HG03175 (cell line): ENCODE measurements around the gene CFAP57.

Source experiments
- ATAC-seq: cut with Tn5 transposase; IDR thresholded peaks from one replicate; pipeline ENCODE4 v1.9.1; 2021; ENCODE audit warnings: mild to moderate bottlenecking, moderate library complexity; ENCODE audit not compliant: unreplicated experiment

Gene CFAP57

DNA sequence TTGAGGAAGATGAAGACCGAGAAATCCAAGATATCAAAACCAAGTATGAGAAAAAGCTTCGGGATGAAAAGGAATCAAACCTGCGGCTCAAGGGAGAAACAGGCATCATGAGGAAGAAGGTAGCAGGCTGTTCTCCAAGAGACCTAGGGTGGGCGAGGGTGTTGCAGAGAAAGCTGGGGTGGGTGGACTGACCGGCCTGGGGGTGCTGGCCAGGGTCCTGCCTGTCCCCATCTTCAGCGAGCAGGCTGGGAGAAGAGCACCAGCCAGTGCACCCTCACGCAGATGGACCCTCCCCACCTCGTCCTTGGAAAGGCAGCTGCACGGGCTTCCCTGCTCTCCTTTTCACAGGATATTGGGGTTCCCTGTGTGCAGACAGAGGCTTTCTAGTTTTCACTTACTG, 50.7 kb downstream of the CFAP57 start:
- ATAC-seq, result no peak

DNA sequence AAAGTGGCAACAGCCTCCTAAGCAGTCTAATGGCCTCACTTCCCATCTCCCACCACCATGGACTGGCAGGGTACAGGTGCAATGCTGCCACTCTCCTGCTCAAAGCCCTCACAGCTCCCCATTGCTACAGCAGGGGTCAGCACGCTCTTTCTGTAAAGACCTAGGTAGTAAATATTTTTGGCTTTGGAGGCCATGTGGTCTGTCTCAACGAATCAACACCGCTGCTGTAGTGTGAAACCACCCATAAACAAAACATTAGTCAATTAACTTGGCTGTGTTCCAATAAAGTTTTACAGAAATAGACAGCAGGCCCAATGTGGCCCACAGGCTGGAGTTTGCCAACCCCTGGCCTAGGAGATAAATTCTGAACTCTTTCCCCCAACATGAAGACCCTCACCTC, 53.0 kb downstream of the CFAP57 start:
- no peak for ATAC-seq

DNA sequence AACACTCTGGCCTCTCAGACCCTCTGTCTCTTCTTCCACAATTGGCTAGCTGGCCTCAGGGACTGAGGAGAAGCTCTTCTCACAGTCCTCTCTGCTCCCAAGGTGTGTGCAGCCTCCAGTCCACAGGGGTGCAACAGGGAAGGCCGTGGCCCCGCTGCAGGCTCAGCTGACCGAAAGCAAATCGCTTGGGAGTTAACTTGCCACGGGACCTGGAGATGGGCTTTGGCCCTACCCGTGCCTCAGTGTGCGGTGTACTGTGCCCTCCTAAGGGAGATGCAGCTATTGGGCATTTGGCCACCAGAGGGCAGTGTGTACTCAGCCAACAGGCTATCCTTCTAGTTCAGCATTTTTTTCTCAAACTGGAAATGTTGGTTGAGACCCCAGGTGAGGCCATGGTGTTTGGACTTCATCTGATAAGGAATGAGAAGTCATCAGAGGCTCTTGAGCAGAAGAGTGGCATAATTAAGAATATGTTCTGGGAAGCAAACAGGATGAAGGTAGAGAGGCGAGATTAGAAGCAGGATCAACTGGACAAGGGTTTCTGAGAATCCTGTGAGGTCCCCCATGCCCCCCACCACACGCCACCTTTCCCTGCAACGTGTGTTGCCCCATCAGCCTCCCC, 55.1 kb downstream of the CFAP57 start:
- no peak for ATAC-seq

DNA sequence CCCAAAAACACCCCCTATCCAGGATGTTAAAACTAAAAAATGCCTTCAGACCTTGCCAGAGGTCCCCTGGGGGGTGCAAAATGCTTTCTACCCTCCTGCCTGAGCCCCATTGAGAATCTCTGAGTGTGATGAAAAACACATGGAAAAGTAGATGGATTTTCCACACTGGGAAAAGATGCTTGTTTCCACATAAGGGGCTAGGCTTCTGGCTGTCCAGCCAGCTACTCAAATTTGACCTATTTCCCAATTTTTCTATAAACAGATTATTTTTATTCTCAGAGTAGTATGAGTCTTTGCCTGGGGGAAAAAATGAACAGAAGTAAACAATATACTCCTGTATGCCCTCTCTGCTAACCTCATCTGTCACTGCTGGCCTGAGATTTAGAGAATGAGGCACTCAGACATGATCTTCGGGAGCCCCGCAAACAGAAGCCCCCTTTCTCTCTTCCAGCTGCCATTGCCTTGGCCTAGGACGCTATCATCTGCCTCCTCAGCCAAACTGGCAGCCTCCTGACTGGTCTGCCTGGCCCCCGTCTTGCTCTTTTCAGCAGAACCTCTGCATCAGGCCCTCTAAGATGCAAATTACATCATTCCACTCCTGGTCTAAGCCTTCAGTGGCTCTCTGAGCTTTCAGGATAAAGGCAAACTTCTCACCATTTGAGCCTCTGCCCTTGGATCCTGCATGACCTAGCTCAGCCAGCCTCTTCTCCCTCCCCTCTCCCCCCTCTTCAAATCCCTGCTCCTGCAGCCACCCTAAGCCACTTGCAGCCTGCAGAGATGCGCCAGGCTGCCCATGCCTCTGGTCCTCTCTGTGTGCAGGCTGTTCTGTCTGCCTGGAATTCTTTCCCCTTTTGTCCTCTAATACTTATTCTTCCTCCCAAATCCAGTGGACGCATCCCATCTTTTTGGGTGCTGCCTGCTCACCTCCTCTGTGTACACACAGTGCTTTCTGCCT, 58.0 kb downstream of the CFAP57 start:
- ATAC-seq, result no peak

DNA sequence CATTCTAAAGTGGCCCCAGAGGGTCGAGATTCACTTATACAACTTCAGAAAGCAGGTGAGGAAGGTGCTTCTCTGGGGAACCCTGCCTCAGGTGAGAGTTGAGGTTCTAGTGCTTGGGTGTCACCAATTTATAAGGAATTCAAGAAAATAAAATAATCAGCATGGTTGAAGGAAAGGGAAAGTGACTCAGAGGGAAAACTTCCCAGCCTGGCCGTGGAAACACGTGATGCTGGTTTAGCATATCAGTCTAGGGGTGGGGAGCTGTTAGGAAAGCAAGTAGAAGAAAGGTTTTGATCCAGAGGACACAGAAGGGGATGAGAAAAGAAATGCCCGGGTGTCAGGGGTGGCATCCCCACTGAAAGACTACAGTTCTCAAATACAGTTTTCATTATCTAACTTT, 59.9 kb downstream of the CFAP57 start:
- ATAC-seq, result no peak

DNA sequence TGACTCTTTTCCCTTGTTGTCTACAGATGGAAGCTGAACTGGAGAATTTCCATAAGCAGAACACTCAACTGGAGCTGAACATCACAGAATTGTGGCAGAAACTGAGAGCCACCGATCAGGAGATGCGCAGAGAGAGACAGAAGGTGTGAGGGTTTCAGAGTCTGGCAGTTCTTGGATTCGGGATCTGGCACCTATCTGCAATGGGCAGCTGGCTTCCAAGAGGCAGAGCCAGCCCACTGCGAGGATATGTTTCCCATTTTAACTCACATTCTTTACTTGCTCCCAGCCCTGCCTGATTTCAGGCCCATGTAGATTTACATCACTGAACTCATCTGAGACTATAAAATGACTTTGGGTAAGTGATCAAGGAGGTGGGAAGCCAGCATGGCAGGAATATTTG, 60.4 kb downstream of the CFAP57 start:
- ATAC-seq, result no peak

DNA sequence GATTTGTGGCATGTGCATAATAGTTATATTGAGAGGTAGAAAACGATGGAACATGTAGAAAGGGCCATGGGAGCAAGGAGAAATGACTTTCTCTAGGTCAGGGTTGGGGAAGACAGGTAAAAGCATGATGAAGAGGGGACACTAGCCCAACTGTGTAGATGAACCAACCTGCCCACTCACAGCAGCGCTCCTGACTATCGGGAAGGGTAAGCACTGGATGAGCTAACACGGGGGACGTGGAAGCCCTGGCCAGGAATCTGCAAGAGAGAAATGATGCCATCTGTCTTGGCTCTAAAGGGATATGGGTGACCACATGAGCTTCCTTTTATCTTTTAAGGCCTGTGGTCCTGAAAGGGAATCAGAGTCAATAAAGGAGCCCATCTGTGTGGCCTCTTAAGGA, 61.5 kb downstream of the CFAP57 start:
- no peak for ATAC-seq

DNA sequence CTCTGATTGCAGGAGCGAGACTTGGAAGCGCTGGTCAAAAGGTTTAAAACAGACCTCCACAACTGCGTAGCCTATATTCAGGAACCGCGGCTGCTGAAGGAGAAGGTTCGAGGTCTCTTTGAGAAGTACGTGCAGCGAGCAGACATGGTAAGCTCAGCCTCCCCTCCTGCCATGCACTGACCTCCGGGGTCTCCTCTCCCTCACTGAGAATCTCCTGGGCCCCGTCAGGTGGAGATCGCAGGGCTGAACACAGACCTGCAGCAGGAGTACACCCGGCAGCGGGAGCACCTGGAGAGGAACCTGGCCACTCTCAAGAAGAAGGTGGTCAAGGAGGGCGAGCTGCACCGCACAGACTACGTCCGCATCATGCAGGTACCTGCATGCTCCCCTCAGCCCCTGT, 62.1 kb downstream of the CFAP57 start:
- no peak for ATAC-seq

DNA sequence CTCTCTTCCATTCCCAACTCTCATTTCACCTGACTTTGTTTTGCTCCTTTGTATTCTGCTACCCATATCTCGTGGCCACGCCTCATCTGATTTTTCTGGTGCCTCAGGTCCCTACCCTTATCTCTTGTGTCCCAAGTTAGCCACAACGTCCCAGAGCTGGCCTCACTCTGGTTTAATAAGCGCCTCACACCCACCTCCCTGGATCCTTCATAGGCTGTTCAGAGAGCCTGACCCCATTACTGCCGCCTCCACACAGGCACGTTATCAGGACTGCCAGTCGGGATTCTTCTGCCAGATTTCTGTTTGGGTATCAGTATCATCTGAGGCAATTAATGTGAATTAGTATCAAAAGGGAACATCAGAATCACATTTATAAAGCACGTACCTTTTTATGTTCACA, 62.9 kb downstream of the CFAP57 start:
- ATAC-seq, result no peak

DNA sequence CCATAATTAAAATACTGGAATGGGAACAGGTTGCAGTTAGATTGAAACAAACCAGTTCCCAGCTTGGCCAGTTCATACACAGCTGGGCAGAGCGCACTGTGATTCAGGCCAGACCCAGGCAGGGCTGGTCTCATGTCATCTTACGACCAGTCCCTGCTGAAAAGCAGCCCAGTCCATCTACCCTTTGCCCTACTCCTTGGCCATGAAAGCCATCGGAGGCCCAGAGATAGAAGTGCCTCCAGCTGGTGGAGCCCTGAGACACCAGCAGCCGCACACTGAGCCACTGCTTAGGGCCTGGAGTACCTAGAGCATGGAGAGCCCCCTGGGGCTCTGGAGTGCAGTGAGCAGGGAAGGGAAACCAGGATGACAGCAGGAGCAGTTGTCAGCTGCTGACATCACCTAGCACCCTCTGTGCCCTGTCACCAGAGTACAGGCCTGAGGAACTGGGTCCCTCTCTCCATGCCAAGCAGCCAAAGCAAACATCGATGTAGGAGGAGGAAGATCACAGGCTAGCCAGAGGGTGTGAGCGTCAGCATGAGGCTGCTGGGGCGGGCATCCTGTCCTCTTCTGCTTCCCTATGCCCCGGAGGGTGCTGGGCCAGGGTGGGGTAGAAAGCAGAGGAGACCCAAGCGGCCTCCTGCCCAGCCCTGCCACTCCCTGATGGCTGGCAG, 63.5 kb downstream of the CFAP57 start:
- no peak for ATAC-seq

DNA sequence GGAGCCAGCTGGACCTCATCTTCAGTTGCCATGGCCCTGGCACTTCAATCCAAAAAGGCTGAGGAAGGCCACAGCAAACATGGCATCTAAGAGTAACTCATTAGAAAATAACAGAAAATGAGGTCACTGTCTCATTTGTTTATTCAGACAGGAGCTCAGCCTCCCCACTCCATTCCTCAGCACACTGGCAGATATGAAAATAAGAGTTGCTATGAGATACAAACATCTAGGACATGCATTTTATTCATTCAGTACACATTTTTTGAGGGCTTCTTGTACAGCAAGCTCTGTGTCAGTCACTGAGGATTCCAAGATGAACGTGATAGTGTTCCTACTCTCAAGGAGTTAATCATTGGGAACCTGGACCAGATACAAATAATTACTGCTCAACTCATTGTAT, 65.0 kb downstream of the CFAP57 start:
- ATAC-seq, result no peak

DNA sequence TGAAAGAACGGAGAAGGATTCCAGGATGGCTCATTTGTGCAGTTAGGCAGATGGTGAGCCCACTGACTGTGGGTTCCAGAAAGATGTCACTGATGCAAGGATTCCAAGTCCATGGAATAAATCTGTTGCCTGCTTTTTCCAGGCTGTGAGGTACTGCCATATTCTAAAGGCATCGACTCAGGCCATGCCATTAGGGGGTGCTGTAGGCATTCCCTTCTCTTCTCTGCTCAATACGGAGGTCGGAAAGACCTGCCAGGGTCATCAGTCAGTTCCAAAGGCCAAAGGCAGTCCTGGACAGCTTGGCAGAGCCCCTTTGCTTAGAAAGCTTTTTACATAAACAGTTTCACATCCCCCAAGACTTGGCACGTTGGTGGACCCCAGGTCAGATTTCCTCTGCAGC, 66.0 kb downstream of the CFAP57 start:
- no peak for ATAC-seq

DNA sequence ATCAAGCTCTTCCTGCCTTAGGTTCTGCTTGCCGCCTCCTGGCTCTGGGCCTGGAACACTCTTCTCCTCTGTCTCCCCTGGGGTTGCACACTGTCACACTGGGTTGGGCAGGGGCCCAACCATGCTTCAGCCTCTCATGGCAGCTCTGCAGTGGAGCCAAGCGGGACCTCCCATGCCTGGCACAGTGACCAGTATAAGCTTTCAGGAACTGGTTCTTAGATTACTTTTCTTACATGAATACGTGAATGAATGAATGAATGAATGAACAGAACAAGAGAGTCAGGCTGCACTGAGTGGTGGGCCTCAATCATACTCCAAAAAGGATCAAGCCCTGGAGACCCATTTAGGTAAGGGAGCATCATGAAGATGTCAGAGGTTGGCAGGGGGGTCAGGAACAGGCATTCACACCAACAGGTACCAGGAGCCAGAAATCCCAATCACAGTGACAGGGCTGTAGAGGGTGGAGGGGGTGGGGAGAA, 66.9 kb downstream of the CFAP57 start:
- ATAC-seq, result peak; percentile 34

DNA sequence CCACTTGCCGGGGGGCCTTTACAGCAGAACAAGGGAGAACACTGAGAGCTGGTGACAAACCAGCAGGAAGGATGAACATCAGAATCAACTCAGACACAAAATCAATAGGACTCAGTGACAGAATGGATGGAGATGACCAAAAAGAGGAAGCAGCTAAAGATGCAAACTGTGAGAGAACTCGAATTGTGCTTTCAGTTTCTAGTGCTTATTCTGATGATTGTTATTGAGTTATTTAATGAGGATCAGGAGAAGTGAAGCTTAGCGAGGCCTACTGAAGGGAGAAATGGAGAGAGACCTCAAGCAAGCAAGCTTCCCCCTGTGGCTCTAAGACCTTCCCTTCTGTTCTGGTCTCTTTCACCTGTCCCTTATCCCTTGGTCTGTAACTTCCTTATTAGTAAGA, 67.4 kb downstream of the CFAP57 start:
- ATAC-seq, result peak; percentile 87

DNA sequence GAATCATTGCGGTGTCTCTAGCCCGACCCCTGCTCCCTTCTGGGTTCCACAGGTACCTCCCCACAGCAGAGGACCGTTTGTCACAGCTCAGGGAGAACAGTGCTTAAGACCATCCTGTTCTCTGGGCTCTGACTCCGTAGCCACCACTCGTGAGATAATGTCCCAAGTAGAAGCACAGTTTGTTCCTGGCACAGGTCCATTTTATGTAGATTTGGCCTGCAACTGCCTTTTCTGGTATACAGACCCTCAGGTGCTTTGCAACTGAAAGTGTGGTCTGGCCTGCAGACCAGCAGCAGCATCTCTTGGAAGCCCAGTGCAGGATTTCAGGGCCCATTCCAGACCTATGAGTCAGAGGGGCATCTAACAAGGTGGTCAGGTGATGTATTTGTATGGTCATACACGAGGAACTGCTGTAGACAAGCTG, 69.3 kb downstream of the CFAP57 start:
- ATAC-seq, result no peak

DNA sequence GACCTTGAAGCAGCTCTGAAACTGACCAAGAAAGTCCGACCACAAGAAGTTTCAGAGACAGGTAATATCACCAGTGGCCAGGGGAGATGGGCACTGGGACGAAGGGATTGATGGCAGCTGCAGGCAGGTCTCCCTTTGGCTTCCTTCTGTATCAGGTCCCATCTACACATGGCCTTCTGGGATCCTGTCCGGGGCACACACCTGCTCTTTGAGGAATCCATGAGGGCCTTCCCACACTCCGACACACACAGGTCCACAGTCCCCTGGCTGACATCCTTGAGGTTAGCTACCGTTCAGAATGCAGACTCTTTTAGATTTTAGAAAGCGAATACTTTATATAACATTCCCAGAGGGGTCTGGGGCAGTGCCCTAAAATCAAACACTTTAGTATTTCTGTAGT, 71.2 kb downstream of the CFAP57 start:
- ATAC-seq, result no peak

DNA sequence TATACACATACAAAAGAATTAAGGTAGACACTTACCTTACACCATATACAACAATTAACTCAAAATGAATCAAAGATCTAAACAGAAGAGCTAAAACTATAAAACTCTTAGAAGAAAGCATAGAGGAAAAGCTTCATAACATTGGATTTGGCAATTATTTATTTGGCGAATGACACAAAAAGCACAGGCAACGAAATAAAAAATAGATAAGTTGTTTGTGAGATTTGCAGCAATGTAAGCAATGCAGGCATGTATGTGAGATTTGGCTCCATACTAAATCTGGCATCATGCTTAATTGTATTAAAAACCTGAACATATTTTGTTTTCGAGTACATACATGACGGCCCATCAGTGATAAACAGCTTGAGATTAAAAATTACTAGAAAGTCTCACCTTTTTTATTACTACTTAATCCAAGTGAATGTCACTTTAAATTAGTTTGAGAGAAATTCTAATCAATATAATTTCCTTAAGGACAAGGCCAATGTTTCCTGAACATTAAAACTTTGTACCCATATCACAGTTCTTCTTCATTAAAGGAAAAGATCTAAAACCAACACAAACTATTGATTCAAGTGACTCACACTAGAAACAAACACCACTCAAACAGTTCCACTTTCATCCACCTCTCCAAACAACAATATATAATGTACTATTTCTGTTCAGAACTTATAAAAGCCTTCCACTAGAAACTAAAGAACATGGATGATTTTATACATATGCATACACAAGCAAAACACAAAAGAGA, 74.5 kb downstream of the CFAP57 start:
- ATAC-seq, result no peak

DNA sequence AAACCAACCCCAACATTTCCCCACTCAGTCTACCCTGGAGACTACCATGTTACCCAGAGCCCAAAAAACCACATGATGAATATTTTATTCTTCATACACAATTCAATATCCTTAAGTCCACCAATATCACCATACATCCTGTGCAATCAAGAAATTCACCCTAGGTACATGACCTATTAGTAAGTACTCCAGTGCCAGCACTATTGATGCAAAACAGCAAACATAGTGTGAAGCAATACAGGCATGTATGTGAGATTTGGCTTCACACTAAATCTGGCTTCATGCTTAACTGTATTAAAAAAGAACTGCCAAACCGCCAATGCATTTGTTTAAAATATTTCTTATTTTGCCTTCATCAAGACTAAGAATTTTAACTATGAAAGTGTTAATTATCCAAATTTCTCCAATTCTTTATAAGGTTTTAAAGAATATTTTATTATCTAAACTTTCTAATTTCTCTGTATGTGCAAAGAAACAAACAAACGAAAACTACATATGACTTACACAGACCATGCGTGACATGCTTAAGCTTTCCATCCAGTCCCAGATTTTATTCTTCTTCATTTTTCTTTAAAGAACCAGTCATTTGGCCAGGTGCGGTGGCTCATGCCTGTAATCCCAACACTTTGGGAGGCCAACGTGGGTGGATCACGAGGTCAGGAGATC, 75.3 kb downstream of the CFAP57 start:
- no peak for ATAC-seq

DNA sequence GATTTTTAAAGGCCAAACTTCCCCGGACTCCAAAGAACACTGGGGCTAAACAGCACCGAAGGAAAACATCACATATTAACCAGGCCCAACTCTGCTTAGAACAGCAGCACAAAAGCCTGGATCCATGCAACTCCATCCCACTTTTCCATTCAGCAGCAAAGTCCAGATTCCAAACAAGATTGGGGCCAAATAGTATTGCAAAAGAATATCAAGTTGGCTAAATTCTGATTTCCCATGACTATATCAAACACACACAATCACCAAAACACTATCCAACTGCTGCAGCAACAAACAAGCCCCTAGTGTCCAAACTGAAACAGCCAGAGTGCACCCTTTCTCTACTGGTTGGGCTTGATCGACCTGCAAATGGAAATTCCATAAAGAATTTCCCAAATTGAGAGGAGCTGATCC, 78.2 kb downstream of the CFAP57 start:
- no peak for ATAC-seq

DNA sequence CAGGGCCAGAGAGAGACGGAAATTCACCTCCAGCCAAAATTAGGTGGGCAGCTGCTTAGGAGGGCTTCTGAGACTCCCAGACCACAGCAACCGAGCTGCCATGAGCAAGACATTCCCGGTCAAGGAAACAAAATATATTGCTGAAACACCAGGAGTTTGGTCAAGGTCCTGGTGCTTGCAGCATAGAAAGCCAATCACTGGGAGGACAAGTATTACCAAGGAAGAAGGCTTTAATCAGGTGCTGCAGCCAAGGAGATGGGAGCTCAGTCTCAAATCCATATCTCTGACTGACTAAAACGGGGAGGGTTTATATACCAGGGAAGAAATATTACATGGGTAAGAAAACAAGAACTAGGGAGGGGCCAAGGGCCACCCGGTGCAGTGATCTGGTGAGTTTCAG, 78.9 kb downstream of the CFAP57 start:
- no peak for ATAC-seq
